GM13977 (cell line): Measurements from ENCODE around the gene CTIF.

Experiments used
- DNase-seq: peaks from one replicate; pipeline ENCODE4 v3.0.0; 2012; ENCODE audit warnings: low spot score
- in situ Hi-C: fragments of 300-500 bp; cut with MboI; formaldehyde crosslinking; loops from one replicate; pipeline ENCODE4 v1.12.0; 2022; ENCODE audit warnings: low sequenced_read_pairs, low pct_unique_long_range_greater_than_20kb, mixed read lengths, inconsistent platforms; ENCODE audit not compliant: unreplicated experiment
- TF ChIP-seq, protein P1 (sequence below): IDR thresholded peaks from 2 replicates; pipeline ENCODE4 v1.5.1; 2012; ENCODE audit warnings: mild to moderate bottlenecking, control low read depth; ENCODE audit not compliant: insufficient read depth; ENCODE audit errors: extremely low read depth, missing control alignments

CTIF gene

GRCh38 chr18:48783616-48784520 lies 245.0 kb downstream of the CTIF start:
- TF ChIP-seq, protein P1, sequence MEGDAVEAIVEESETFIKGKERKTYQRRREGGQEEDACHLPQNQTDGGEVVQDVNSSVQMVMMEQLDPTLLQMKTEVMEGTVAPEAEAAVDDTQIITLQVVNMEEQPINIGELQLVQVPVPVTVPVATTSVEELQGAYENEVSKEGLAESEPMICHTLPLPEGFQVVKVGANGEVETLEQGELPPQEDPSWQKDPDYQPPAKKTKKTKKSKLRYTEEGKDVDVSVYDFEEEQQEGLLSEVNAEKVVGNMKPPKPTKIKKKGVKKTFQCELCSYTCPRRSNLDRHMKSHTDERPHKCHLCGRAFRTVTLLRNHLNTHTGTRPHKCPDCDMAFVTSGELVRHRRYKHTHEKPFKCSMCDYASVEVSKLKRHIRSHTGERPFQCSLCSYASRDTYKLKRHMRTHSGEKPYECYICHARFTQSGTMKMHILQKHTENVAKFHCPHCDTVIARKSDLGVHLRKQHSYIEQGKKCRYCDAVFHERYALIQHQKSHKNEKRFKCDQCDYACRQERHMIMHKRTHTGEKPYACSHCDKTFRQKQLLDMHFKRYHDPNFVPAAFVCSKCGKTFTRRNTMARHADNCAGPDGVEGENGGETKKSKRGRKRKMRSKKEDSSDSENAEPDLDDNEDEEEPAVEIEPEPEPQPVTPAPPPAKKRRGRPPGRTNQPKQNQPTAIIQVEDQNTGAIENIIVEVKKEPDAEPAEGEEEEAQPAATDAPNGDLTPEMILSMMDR = no peak
- no peak for DNase-seq
- in situ Hi-C loops = no loop called here

DNA sequence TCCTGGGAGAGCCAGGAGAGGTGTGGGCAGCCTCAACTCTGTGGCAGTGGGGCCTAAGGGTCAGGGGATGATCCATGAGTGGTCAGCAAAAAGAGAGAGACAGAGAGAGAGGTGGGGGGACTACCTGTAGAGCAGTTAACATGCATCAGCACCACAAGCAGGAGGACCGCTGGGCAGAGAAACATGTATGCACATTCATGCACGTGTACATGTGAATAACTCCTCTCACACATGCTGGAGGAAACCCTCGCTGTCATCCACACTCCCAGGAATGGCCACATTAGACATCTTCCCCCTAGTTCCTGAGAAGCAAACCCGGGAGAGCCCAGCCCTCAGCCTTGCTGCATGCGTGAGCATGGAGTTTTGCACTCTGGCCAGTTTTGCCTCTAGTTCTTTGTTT lies 245.8 kb downstream of the CTIF start:
- TF ChIP-seq, protein P1 = no peak
- in situ Hi-C loops = no loop called here
- no peak for DNase-seq

DNA sequence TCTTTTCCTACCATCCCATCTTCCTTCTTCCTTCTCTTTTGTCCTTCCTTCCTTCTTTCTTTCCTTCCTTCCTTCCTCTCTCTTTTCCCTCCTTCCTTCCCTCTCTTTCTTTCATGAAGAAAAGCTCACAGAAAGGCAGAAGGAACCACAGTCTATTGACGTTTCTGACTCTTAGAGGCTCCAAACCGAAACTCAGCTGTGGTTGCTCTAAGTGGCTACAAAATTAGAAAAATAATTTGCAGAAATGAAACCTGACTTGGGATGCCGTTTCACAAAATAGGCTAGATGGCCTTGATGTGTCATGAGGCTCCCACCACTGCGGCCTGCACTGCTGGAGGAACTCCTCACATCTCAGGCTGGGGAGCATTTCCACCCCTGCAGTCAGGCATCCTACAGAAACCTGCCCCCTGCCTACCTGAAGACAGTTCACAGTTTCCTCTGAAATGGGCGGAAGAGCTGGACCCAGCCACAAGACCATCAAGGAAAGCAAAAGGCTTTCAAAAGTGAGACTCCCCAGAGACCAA lies 246.3 kb downstream of the CTIF start:
- TF ChIP-seq, protein P1 = no peak
- peak; percentile 91 for DNase-seq
- in situ Hi-C loops = no loop called here

- in situ Hi-C loops = no loop called here
These were observed 247.1 kb downstream of the CTIF start for GRCh38 chr18:48785736-48786454.

DNA sequence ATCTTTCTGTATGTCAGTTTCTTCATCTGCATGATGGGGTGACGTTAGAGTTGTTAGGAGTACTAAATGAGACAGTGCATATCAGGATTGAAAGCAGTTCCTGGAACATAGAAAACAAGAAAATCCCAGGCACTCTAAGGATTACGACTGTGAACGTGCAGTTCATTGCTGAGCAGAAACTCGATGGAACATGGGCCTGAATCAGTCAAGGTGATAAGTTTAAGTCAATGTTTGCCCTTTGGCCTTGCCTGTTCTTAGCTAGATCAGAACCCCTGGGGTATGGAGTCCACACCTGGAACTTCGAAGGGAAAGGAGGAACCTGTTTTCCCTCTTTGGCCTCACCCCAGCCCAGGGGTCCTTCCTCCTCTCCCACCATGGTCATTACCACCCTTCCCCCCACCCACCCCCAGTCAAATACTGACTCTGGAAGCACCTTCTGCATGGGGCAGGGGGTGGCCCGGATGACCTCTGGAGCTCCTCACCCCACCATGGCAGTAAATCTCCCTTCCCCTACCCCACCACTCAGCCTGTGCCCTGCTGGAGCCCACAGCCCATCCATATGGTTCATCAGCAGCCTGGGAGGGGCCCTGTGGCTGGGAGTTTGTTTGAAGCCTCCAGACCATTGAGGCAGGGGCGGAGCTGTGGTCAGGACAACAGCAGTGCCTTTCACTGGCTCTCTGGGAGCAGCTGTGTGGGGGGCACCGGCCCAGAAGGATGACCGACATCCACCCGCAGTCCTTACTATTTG lies 247.8 kb downstream of the CTIF start:
- in situ Hi-C loops = no loop called here
- TF ChIP-seq, protein P1 = no peak
- DNase-seq = no peak

More at GRCh38 chr18:48785736-48786454, 247.1 kb downstream of the CTIF start:
- TF ChIP-seq, protein P1 = no peak
- no peak for DNase-seq
